HG03064 (cell line): Measurements from ENCODE around the gene SYNDIG1L.
"Not testable (repeated sequence)": the region's sequence is repeated elsewhere in the genome, so short reads cannot be mapped to it uniquely, and the experiment has no call there.

Source experiments
- ATAC-seq: cut with Tn5 transposase; IDR thresholded peaks from one replicate; pipeline ENCODE4 v1.9.1; 2021; ENCODE audit warnings: low read depth; ENCODE audit not compliant: unreplicated experiment

SYNDIG1L gene

GRCh38 chr14:74426202-74426582 is at the start of gene SYNDIG1L:
SYNDIG1L (minus strand) TSS chr14:74426210; CDS start chr14:74409744, 16,466 bp downstream.
- no peak for ATAC-seq

DNA sequence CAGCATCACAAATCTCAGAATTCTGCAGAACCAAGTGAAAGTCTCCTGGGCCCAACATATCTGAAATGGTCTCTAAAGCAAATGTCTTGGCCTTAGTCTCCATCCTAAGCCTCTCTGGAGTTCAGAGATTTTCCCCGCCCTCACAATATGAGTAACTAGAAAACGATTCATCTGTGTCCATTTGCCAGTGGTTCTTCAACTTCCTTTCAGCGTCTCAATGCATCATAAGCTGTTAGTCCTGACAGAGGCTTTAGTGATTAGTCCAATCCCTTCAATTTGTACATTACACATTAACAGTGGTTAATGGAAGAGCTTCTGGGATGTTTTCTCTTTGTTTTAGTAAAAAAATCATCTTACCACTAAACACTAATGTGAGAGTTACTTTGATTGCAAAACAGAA is 49.7 kb upstream of the SYNDIG1L start:
- ATAC-seq: no peak

- no peak for ATAC-seq
Observed at GRCh38 chr14:74474376-74474775, 48.4 kb upstream of the SYNDIG1L start.

DNA sequence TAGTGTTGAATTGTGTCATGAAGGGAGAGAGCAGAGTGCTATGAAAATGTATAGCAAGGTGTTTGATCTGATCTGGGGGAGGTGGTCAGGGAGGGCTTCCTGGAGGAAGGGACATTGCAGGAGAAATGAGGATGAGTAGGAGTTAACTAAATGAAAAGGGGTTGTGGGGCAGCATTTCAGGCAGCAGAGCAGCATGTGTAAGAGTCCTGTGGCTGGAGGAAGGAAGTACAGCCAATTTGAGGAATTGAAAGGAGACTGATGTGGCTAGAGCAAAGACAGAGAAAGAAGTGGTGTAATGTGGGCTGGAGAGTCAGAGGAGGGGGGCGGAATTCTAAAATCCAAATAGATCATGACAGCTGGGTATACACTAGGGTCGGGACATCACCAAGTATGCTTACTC is 46.6 kb upstream of the SYNDIG1L start:
- ATAC-seq: no peak

DNA sequence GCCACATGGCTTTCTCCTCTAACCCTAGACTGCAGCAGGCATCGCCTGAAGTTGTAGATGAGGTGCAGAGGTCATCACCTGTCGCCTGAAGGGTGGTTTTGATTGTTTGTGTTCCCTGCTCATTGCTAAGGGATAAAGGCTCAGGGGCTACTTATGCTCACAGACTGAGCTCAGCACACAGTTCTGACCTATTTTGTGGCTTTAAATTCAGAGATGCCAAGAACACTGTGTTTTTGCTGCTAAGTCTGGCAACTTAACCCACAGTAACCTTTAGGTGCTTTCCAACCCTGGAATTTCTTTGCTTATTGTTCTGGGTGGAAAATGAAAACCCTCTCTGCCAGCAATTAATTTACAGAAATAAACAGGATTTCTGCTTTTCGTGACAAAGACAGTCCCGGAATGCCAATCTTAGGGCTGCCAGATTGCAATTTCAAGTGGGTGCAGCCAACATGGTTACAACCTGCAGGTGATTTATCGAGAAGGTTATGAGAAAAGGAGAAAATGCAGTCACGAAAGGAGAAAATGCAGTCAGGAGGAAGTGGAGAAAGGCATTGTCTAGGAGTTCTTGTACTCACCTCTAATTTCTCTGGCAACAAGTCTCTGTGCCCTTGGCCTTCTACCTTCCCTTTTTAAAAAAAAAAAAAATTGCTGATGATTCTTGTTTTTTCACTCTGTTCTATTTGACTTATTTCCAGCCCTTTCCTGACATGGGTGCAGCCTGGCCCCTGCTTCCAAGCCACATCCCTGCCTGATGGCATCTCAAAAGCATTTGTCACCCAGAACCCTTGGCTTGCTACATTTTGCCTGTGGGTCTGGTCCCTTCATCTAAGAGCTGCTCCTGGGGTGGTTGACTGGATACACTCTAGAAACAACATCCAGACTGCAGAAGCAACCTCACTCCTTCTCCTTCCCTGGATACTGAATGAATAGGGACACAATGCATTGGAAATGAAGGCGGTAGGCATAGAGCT is 43.8 kb upstream of the SYNDIG1L start:
- ATAC-seq: no peak

DNA sequence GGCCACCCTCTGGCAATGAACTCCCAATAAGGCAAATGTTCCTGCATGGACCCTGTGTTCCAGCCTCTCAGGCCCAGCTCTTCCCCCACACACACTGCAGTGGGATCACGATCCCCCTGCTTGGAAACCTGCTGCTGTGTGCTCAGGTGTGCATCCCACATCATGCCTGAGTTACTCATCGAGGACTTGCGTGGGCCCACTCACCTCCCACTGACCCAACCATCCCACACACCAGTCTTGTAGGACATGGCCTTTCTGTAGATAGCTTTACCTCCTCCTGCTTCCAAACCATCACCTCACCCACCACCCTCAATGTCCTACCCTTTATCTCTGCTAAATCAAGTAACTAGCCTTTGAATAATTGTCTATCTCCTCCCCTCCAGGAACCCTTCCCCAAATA is 42.5 kb upstream of the SYNDIG1L start:
- no peak for ATAC-seq

DNA sequence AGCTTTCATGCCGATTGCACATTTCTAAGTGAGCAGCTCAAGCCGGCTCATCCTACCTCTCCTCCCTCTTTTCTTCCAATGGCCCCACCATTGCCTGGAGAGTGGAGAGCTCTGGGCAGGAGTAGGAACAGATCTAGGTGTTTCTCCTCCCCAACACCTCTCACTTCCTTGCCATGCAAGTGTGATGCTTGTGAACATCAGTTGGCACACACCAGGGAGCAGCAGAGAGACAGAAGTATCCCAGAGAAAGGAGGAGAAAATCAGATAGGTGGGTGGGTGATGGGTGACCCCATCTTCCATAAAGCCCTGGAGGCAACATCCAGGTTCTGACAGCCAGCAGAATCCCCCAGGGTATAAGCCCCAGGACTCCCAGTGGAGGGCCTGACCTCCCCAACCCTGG is 39.3 kb upstream of the SYNDIG1L start:
- ATAC-seq: no peak

DNA sequence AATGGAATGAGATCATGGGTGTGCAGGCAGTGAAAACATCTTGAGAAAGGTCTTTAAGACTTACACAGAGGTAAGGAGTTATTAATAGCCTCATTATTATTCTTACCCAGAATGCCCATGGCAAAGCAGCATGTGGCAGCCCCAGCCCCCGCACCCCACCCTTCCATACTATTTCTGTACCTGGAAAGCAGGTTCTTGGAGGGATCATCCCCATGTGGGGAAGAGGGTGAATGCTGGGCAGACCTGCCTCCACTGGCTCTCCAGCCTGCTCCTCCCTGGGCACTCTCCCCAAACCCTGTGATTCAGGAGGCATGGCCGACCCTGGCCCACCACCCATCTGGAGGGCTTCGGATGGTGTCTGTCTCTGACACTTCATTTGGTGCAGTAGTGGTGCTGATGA is 38.8 kb upstream of the SYNDIG1L start:
- no peak for ATAC-seq

- no peak for ATAC-seq
Observed at GRCh38 chr14:74463697-74464096, 37.7 kb upstream of the SYNDIG1L start.

GRCh38 chr14:74462993-74463392 is 37.0 kb upstream of the SYNDIG1L start:
- no peak for ATAC-seq

GRCh38 chr14:74459976-74460375 is 34.0 kb upstream of the SYNDIG1L start:
- no peak for ATAC-seq

DNA sequence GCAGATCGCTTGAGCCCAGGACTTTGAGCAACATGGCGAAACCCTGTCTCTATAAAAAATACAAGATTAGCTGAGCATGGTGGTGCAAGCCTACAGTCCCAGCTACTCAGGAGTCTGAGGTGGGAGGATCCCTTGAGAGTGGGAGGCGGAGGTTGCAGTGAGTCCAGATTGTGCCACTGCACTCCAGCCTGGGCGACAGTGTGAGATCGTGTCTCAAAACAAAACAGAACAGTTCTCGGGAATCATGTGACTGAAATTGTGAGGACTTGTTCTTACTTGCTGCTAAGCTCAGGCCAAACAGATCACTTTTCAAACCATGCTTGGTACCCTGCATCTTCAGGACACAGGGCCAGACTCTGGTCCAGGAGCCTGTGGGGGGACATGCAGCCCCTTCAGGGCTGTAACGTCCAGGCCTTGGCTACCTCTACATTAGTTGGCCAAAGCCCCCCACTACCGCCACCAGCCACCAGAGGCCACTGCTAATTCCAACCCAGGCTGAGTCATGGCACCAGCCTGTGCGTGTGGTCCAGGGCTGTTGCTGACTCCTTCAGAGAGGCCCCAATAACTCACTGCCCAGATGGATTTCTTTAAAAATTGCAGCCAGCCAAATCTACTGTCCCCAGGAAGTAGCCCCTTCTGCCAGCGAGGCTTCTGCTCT is 33.4 kb upstream of the SYNDIG1L start:
- ATAC-seq: no peak

DNA sequence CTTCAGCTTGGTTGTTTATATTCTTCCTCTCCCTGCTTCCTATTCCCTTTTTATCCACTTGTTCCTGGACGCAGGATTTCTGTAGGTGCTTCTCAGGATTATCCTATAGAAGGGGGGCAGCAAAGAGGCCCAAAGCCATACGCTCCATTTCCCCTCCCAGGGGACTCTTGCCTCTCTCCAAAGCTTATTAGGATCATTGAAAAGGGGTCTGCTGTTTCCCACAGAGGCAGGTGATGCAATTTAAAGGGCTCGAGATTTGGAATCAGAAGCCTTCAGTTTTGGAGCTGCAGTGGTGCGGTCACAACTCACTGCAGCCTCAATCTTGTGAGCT is 31.5 kb upstream of the SYNDIG1L start:
- ATAC-seq: no peak

DNA sequence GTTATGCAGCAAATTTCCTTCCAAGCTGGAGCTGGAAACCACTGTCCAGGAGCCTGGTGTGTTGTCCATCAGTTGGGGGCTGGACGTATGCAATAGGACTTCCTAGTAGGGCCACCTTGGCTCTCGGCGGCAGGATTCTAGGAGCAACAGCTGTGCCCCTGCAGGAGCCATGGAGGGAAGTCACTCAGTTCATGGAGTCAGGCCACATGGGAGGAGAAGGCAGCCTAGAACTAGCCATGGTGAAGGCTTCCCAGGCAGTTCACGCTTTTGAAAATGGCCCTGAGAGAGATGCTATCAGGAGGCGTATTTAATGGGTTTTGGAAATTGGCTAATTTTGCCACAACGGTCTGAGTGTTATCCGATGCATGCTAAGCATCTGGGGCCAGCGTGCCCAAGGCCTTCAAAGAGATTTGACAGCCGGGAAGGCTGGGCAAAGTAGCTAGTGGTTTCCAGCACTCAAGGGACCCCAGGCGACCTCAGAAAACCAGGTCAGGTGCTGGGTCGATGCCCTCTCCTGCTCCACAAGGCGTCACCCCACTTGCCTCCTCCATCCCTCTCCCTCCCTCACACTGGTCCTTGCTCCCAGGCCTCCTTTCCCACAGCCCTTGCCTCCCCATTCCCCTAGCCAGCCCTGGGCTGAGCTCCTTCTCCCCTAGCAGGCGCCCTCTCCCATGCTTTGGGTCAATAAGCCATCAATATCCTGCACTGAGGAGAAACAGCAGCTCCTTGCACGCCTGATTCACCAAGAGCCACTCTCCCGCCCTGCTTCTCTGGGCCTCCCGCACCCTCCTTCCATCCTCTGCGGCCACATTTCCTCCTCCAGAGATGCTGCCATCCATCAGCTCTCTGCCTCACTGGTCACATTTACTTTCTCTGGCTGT is 30.9 kb upstream of the SYNDIG1L start:
- no peak for ATAC-seq

- not testable (repeated sequence) for ATAC-seq
Observed at GRCh38 chr14:74454397-74454796, 28.4 kb upstream of the SYNDIG1L start.

- no peak for ATAC-seq
Observed at GRCh38 chr14:74444866-74445265, 18.9 kb upstream of the SYNDIG1L start.

DNA sequence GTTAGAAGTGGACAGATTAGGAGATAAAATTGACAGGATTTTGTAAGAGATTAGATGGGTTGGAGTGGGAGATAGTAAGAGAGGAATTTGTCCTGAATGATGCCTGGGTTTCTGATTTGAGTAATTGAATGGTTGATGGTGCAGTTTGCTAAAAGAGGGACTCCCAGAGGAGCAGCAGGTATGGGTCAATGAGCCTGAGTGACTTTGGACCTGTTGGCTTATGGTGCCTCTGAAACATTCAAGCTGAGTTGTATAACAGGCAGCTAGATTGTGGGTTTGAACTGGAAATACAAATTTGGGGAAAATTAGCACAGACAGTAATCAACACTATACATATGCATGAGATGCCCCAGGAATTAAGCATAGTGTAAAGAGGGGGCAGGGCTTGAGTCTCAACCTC is 16.7 kb upstream of the SYNDIG1L start:
- no peak for ATAC-seq

DNA sequence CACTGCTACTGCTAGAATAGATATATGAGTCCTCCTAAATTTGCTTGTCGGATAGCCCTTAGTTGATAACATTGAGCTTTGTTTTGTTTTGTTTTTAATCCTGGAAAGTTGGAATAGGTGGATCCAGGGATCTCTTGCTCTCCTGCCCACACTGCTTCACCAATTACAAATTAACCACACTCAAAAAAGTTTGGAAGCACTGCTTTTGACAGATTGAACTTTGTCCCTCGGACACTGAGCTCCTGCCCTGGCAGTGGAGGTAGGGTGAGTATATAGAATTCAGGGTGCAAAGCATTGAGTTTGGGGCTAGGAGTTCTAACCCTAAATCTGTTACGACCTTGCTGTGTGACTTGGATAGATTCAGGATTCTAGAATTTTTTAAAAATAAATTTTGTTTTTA is 15.1 kb upstream of the SYNDIG1L start:
- ATAC-seq: no peak

DNA sequence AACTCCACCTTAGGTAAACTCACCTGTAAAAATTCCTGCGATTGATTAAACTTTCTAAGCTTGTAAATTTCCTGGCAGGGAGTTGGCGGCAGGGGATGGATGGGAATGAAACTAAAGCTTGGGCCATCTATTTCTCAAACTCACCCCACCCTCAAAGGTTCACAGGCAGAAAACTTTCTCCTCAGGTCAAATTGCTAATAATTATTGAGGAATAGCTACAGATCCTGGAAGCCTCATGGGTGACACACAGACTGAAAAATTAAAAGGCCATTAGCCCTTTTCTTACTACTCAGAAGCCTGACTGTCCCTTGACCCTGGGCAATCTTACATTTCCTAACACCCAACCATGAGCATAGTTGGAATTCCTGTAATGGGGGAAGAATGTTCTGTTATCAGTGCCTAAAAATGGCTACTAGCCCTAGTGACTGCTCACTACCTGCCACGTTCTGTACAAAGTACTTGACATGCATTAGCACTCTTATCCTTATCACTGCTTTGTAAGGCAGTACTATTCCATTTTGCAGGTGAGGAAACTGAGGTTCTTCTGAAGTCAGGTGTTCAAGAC is 12.4 kb upstream of the SYNDIG1L start:
- ATAC-seq: no peak

DNA sequence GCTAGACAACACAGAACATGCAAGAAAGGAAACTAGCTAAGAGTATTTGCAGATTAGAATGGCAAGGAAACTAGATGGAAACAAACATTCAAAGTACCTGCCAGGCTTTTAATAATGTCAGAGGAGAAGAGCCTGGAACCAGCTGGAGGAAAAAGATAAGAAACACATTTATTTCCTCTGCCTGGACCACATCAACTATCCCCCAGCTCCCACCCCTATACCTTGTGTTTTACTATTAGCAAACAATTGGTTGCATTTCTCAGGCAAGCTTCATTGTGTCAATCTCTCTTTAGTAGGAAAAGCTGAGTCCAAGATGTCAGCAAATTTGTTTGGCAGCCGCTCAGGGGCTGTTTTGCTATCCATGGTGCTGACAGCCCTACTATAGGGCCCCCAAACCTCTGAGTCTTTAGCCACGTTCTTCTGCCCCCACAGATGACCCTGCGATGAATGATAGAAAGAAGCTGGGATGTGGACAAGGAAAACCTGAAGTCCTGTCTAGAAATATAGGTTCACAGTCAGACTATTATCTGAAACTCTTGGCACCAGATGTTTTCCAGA is 11.6 kb upstream of the SYNDIG1L start:
- no peak for ATAC-seq
